Measurements from ENCODE around the gene MAST4.

The MAST4 gene

DNA sequence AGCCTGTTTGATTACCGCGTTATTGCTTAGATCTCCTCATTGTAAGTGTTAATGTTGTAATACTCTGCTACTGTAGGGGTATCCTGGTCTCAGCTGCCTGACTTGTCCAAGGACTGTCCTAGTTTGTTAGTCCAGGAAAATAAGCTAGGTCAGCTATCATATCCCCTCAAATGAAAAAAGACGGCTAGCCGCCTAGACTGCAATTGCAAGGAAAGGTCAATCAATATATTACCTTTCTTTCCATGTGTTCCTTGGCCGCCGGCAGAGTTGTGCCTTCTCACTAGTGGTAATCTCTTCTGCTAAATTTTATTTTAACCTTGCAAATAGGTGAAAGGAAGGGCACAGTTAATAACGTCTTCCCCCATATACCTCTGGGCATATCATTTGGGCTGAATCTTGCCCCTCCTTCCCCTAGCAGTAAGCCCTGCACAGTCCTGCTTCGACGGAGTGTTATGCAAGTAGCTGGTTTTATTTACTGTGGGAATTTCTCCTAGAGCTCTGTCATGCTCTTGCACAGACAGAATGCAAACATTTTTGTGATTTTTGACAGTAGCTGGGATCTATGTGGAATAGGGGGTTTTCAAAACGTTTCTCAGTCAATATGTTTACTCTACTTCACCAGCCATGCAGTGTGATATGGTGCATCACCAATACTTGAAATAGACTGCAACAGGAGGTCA, 288.5 kb downstream of the MAST4 start:
- ChIA-PET CTCF (interaction anchor here (1.0 kb wide), 1 partner anchor 11 kb away, joined by 3 read pairs; no protein-coding TSS in a partner anchor), POLR2A (ENCODE audit: low non-redundant PET) (no interaction called here)

DNA sequence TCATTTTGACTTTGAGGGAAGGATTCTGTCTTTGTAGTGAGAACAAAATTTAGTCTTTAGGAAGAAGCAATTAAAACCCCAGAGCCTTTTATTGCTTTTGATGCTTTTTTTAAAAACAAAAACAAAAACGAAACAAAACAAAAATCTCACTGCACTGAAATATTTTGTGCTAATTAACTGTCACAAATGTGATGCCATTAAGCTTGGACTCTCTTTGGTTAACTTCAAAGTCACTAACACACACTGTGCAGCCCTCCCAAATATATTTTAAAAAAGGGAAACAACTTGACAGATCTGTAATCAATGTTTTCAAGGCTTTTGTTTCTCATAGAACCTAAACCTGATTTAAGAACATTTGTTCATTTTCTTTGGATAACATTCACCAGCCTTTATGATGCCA, 290.7 kb downstream of the MAST4 start:
- POLR2A ChIA-PET (ENCODE audit: low non-redundant PET), result no interaction called here
- TF ChIP-seq, protein P1, sequence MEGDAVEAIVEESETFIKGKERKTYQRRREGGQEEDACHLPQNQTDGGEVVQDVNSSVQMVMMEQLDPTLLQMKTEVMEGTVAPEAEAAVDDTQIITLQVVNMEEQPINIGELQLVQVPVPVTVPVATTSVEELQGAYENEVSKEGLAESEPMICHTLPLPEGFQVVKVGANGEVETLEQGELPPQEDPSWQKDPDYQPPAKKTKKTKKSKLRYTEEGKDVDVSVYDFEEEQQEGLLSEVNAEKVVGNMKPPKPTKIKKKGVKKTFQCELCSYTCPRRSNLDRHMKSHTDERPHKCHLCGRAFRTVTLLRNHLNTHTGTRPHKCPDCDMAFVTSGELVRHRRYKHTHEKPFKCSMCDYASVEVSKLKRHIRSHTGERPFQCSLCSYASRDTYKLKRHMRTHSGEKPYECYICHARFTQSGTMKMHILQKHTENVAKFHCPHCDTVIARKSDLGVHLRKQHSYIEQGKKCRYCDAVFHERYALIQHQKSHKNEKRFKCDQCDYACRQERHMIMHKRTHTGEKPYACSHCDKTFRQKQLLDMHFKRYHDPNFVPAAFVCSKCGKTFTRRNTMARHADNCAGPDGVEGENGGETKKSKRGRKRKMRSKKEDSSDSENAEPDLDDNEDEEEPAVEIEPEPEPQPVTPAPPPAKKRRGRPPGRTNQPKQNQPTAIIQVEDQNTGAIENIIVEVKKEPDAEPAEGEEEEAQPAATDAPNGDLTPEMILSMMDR (conservative IDR thresholded peaks at IDR 0.05; ENCODE audit: low read depth), result no peak
- CTCF ChIA-PET, result no interaction called here
- no peak for DNase-seq (ENCODE audit: low spot score)
- H3K27ac ChIP-seq, result no peak overlapping the region

More for the DNA sequence above, 288.5 kb downstream of the MAST4 start:
- H3K27ac ChIP-seq, result no peak overlapping the region
- DNase-seq (ENCODE audit: low spot score), result no peak
- TF ChIP-seq, protein P1 (conservative IDR thresholded peaks at IDR 0.05; ENCODE audit: low read depth), result no peak

DNA sequence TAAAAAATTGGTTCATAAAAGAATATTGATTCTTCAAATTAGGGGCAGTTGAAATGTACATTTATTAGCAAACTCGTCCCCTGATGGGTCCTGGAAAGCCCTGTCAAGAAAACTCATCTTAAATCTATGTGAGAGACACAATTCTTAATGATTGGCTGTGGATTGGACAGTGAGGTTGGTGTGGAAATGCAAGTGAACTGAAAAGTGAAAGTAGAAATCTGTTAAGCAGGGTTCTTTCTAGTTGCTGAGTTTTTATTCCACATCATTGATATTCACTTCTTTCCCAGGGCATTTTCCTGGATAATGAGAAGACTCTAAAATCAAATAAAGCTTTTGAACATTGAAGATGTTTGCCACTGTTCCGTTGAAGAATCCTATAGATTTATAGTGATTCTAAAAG, 292.4 kb downstream of the MAST4 start:
- DNase-seq (ENCODE audit: low spot score), result no peak
- TF ChIP-seq, protein P1 (conservative IDR thresholded peaks at IDR 0.05; ENCODE audit: low read depth), result no peak
- H3K27ac ChIP-seq, result no peak overlapping the region
- ChIA-PET POLR2A (ENCODE audit: low non-redundant PET) (no interaction called here), CTCF (interaction anchor here (0.6 to 1.2 kb wide), 3 partner anchors 12 to 278 kb away, joined by 3 to 8 read pairs (median 4); no protein-coding TSS in a partner anchor)

DNA sequence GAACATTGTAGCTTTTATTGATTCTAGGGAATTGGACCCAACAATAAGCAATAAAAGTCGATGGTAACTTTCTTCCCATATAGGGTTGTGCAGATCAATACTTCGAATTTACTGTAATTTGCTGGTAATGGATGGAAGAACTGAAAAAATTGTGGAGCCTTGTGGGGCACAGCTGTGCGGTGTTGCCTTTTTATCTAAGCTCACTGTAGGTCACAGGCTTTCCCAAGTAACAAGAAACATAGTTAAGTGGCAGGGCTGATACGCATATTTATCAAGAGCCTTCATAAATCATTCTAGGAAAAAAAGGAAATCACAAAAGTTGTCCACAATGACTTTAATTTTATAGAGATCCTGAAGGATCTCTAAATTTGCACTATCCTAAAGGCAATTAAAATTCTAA, 292.9 kb downstream of the MAST4 start:
- ChIA-PET POLR2A (ENCODE audit: low non-redundant PET) (no interaction called here), CTCF (interaction anchor here (0.6 to 1.2 kb wide), 3 partner anchors 13 to 37 kb away, joined by 3 to 4 read pairs (median 3); no protein-coding TSS in a partner anchor)
- no peak for DNase-seq (ENCODE audit: low spot score)
- TF ChIP-seq, protein P1 (conservative IDR thresholded peaks at IDR 0.05; ENCODE audit: low read depth), result no peak
- H3K27ac ChIP-seq, result no peak overlapping the region

DNA sequence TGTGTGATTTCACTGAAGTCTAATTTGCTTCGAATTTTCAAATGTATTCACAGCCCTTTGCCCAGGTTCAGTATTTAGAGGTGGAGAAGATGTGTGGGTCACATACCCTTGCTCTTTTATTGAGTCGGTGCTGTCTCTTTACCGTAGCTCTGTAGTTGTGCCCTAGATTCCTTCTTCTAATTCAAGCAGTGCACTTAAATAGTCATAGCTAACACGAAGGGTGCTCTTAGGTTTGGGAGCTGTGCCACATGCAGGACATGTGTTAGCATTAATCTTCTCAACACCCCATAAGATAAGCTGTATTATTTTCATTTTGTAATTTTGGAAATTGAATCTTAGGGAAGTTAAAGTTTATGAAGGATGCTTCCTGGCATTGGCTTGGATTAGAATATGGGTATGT, 293.3 kb downstream of the MAST4 start:
- POLR2A ChIA-PET (ENCODE audit: low non-redundant PET), result no interaction called here
- CTCF ChIA-PET, result interaction anchor here (0.6 to 1.2 kb wide), 2 partner anchors 13 to 36 kb away, joined by 3 read pairs; no protein-coding TSS in a partner anchor

DNA sequence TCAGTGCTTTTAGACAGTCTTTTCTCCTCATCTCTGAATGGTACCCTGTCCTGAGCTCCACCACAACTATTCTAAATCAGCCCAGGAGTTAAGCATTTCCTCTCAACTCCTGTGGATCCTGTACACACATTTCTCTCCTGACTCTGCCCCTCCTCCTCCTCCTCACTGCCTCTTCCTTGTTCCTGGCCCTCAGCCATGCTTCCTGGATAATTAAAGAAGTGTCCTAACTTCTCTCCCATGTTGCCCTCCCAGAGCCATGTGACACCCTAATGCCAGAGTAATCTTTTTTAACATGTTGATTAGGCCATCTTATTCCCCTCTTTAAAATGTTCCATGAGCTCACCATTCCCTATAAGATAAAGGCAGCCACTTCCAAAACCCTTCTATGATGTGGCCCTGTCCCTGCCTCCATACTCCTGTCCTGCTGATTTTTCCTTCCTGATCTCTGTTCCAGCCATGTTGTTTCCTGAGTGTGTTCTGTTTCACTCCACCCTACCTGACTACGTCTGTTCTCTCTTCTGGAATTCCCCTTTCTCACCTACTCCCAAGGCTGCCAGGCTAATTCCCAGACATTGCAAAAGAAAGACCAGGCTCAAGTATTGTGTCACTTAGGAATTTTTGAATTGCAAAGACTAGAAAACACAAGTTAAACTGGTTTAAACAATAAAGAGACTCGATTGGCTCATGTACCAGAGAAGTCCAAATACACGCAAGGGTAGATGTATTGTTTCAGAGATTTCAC, 295.2 kb downstream of the MAST4 start:
- ChIA-PET CTCF (no interaction called here), POLR2A (ENCODE audit: low non-redundant PET) (no interaction called here)

More for the DNA sequence above, 293.3 kb downstream of the MAST4 start:
- no peak overlapping the region for H3K27ac ChIP-seq
- DNase-seq (ENCODE audit: low spot score), result no peak
- TF ChIP-seq, protein P1 (conservative IDR thresholded peaks at IDR 0.05; ENCODE audit: low read depth), result no peak

More for the DNA sequence above, 295.2 kb downstream of the MAST4 start:
- DNase-seq (ENCODE audit: low spot score), result peak; percentile 43
- TF ChIP-seq, protein P1 (conservative IDR thresholded peaks at IDR 0.05; ENCODE audit: low read depth), result no peak
- H3K27ac ChIP-seq, result no peak overlapping the region

Measured in RWPE1 (cell line).